Ovary (tissue), 9 donors: ENCODE results near the gene PLEKHA6. TPM values are rescaled to one million over a fixed set of nuclear protein-coding genes. Genes with fewer than 3 reads are reported as not detected.
A peak's percentile ranks its signal among the peaks of the same experiment; 100 is the strongest.

Source experiments
- DNase-seq, 5 donors: peaks; one replicate each; pipeline ENCODE4 v3.0.0-alpha.2; 2019 to 2020
- H3K27ac ChIP-seq, 2 donors: fragments of 200-600 bp; one replicate each; pipeline versions ENCODE4 v1.5.1 to v1.8.0; 2019 to 2022
- H3K27me3 ChIP-seq: fragments of 200-600 bp; one replicate; pipeline ENCODE4 v1.8.0; 2022
- H3K36me3 ChIP-seq: fragments of 200-600 bp; sonication (generic); one replicate; pipeline ENCODE4 v1.5.1; 2019
- H3K4me1 ChIP-seq: one replicate; pipeline ENCODE4 v1.8.1; 2013; ENCODE audit warnings: mild to moderate bottlenecking, moderate library complexity; ENCODE audit not compliant: insufficient read depth
- H3K4me3 ChIP-seq: fragments of 200-600 bp; sonication (generic); one replicate; pipeline ENCODE4 v1.5.1; 2017
- H3K9me3 ChIP-seq, 2 donors: fragments of 200-600 bp in 1 of 2; sonication (generic) in 1 of 2; one replicate each; pipeline versions ENCODE4 v1.5.1 to v1.8.1; 2013 to 2019; ENCODE audit warnings: mild to moderate bottlenecking in 1 of 2, moderate library complexity in 1 of 2
- CTCF ChIP-seq, 3 donors: fragments of 450-650 bp in 2 of 3; fragments of 200-600 bp in 1 of 3; IDR thresholded peaks; one replicate each; pipeline versions ENCODE4 v1.5.1 to v1.8.0; 2016 to 2022; ENCODE audit warnings: antibody characterized with exemption in 3 of 3, mild to moderate bottlenecking in 1 of 3
- EP300 ChIP-seq: sonication (generic); formaldehyde crosslinking; IDR thresholded peaks from one replicate; pipeline ENCODE4 v1.6.1; 2017; ENCODE audit warnings: antibody characterized with exemption
- POLR2A ChIP-seq: fragments of 450-650 bp; IDR thresholded peaks from one replicate; pipeline ENCODE4 v1.6.1; 2017; ENCODE audit warnings: antibody characterized with exemption, mild to moderate bottlenecking, moderate library complexity
- WGBS, 3 donors: extraction: QIAGEN DNeasy Blood & Tissue Kit in 1 of 3; methylation state at CpG; one replicate each; pipeline versions ENCODE4 v1.1.5 to v1.1.7; 2013 to 2017; 5-methylcytosine and 5-hydroxymethylcytosine counted together
- intact Hi-C, 4 donors: fragments of 100-400 bp; cut with DNase I; formaldehyde crosslinking; loops; one replicate each; pipeline versions ENCODE4 v1.11.0 to v1.15.1; 2022 to 2023
- polyA plus RNA-seq, 2 donors: library from polyadenylated mRNA; stranded (reverse); fragments of 200-250 nt in 1 of 2; fragments of 350-450 nt in 1 of 2; fragmentation: Illumina TruSeq in 1 of 2; extraction: RNeasy Lipid Tissue Mini Kit (QIAGEN cat#74804) in 1 of 2; gene quantifications; one replicate each; pipeline ENCODE4 v1.2.3, GENCODE V29; 2013 to 2014
- total RNA-seq, 7 donors: library from RNA; depleted of rRNA in 2 of 7; stranded (reverse); fragments of >200 nt in 2 of 7; fragmentation: NEBNext Ultra II Directional in 3 of 7; extraction: Animal tissue kit (Norgen Biotek cat#: 25700) in 3 of 7; gene quantifications; one replicate each; pipeline versions ENCODE4 v1.1.0 to v1.2.4, GENCODE V29; 2016 to 2023
- donor health status: DM: no; HTN: no; CAD: no; lungs with moderate emphysema.
- donor health status: DM: no; HTN: no; CAD: no.
- donor health status: Bipolar disorder and iron deficiency.
- donor health status: DM: yes; HTN: yes; CAD: no.
- donor health status: DM: no; HTN: no; CAD: no.
- donor health status: DM: yes; HTN: yes; CAD: no.

The PLEKHA6 gene
- total and polyA plus RNA-seq, 9 donors: 2.3 to 20.5 (median 6.6) TPM

- intact Hi-C loops: no loop called here
- H3K4me1 ChIP-seq: peaks cover 2% of the 10 kb centered on the region
- H3K4me3 ChIP-seq: no peak overlapping the region
- H3K9me3 ChIP-seq: no peaks in the 10 kb centered on the region
- no peak for TF ChIP-seq EP300
- no peak for TF ChIP-seq CTCF (IDR thresholded peaks at IDR 0.05)
- no peak for TF ChIP-seq POLR2A
- whole genome bisulfite sequencing, 3 donors: 93 to 98% (median 97%) methylated on average over 4 of the region's 4 CpGs
- H3K27ac ChIP-seq: no peak overlapping the region
- H3K36me3 ChIP-seq: no peaks in the 10 kb centered on the region
- no peak for DNase-seq
- H3K27me3 ChIP-seq: no peaks in the 10 kb centered on the region
Observed at GRCh38 chr1:204402391-204402790, 42.7 kb upstream of the PLEKHA6 start.

GRCh38 chr1:204401730-204402129, 42.0 kb upstream of the PLEKHA6 start:
- Histone ChIP-seq H3K36me3 (no peaks in the 10 kb centered on the region), H3K9me3 (no peaks in the 10 kb centered on the region), H3K4me3 (no peak overlapping the region), H3K4me1 (peaks cover 2% of the 10 kb centered on the region), H3K27me3 (no peaks in the 10 kb centered on the region), H3K27ac (no peak overlapping the region)
- WGBS, 3 donors: 85 to 93% (median 86%) methylated on average over 3 of the region's 3 CpGs
- intact Hi-C loops: no loop called here
- DNase-seq: no peak
- TF ChIP-seq POLR2A (no peak), CTCF (IDR thresholded peaks at IDR 0.05) (no peak)

GRCh38 chr1:204400882-204401510, 41.3 kb upstream of the PLEKHA6 start:
- Histone ChIP-seq H3K4me3 (no peak overlapping the region), H3K27me3 (no peaks in the 10 kb centered on the region), H3K4me1 (no peaks in the 10 kb centered on the region), H3K27ac (no peak overlapping the region), H3K9me3 (no peaks in the 10 kb centered on the region), H3K36me3 (no peaks in the 10 kb centered on the region)
- TF ChIP-seq CTCF (IDR thresholded peaks at IDR 0.05) (no peak), EP300 (no peak), POLR2A (no peak)
- intact Hi-C loops: no loop called here
- DNase-seq: no peak
- WGBS, 3 donors: 78 to 81% (median 78%) methylated on average over 6 of the region's 6 CpGs

- WGBS, 3 donors: 69 to 74% (median 70%) methylated on average over 7 of the region's 7 CpGs
- Histone ChIP-seq H3K4me1 (no peaks in the 10 kb centered on the region), H3K27ac (no peak overlapping the region), H3K9me3 (no peaks in the 10 kb centered on the region), H3K4me3 (no peak overlapping the region), H3K36me3 (no peaks in the 10 kb centered on the region), H3K27me3 (no peaks in the 10 kb centered on the region)
- peak in 2 of 5 donors; percentile 32 to 44 for DNase-seq
- intact Hi-C loops: no loop called here
- TF ChIP-seq EP300 (no peak), CTCF (IDR thresholded peaks at IDR 0.05) (peak in 2 of 3 donors; percentile 30 to 54)
Observed at GRCh38 chr1:204398197-204399125, 38.7 kb upstream of the PLEKHA6 start.
